Endothelial cell of hepatic sinusoid (primary cell): ENCODE measurements around the gene SHB.

Experiments
- in situ Hi-C: cut with HindIII; loops from 2 replicates; pipeline ENCODE4 v1.10.0; 2017; ENCODE audit warnings: low sequenced_read_pairs

Gene SHB

GRCh38 chr9:37942621-37943344, 126.2 kb downstream of the SHB start:
- in situ Hi-C loops, result no loop called here

GRCh38 chr9:37941253-37941652, 127.8 kb downstream of the SHB start:
- in situ Hi-C loops, result no loop called here

DNA sequence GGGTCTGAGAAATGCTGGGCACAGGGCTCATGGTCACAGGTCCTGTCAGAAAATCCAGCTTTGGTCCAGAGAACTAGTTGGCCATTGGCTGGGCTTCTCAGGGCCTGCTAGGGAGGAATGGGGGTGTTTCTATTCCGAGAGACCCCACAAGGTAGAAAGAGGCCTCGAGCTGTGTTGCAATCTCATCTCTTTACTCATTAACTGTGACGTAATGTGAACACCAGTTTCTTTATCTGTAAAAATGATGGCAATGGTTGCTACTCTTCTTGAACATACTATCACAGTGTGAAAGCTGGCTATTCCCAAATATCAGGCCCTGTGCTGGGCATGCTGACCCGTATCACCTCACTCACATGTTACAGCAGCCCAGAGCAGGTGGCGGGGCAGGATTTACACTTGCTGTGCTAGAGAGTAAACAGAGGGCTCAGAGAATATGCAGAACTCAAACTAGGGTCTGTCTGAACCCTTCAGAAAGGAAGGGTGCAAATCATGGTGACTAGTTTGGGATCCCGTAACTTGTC, 129.4 kb downstream of the SHB start:
- in situ Hi-C loops, result no loop called here

DNA sequence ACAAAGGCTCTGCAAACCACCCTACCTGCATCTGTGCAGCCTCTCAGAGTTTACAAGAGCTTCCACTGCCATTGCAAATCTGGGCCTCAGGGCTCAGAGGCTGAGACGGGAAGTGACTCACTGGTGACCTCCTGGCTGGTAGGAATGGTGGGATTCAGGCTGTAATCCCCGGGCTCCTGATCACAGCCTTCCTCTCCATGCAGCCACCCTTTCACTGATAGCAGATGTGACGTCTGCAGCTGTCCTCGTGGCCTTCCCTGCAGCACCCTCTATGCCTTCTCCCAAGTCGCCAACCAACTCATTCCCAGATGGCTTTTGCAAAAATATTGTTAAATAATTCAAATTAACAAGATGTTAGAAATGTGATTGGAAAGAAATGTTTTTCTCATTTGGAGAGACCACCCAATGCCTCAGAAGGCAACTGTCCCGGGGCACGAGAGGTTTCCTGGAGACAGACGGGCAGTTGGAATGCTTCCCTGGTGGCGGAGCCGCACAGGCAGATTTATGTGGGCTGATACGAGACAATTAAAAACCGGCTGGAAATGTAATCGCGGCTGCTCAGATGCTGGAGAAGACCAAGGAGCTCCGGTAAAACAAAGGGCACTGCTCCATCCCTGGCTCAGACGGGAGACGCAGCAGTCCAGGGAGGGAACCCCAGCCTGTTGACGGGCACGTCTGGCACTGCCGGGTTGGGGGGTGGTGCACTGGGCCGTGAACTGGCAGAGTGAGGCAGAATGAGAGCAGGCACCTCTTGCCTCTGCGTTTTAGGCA, 130.7 kb downstream of the SHB start:
- in situ Hi-C loops, result no loop called here

DNA sequence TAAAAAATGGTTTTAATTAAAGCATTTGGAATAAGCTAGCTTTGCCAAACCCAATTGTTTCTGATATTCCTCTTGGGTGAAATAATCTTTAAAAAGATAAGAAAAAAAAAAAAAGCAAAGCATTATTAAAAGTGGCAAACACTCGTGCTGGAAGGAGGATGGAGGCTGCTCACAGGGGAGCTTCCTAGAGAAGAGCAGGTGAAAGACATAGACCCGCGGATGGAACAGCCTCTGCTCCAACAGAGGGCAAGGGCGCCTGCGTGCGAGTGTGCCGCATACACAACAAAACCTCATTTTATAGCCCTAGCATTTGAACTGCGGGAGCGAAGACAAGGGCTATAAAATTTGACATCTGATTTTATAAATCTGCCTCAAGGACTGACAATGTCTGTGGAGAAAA, 131.7 kb downstream of the SHB start:
- in situ Hi-C loops, result no loop called here

DNA sequence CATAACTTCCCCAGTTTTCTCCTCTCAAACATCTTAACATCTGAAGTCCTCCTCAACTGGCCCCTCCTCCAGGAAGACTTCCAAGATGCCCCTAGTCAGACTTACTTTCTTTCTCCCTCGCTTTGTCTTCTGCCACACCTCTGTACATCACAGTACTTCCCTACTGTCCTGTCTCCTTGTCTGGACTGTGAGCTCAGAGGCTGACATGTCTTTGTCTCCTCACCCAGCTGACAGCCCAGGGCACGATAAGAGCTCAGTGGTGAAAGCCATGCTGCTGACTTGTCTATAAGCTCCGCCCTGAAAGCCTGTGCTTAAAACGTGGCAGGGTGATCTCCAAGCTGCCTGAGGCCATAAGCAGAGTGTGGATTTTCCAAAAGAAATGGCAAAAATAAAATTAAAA, 132.1 kb downstream of the SHB start:
- in situ Hi-C loops, result no loop called here

DNA sequence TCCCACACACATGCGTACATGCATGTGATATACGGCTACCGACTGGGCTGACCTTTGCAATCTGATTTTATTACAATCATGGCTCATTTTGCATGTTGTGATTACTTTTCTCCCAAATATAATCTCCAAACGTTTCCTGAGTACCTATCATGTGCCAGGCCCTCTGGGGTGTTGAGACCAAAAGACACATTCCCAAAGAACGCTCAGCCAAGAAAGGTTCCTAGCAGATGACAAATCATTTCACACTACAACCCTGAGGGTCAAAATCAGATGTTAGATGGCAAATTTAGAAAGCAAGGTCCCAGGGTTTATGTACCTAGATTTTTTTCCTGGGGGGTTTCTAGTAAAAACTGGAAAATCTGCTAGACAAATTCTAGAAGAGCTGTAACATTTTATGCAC, 132.7 kb downstream of the SHB start:
- in situ Hi-C loops, result no loop called here

DNA sequence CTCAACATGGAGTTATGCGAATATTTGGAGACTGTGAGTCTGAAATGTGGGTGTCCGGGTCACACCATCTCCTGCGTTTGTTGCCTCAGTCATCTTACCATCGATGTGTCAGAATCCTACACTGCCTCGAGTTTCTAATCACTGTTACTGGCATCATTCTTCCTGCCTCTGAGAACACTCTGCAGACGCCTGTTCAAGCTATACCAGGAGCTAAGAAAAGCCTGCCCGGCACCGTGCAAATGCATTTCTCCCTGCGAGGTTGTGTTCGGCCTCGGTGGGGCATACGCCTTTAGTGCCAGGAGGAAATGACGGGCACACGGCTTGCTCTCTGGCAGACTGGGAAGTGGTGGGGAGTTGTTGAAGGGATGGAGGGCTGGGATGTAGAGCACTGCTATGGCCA, 133.9 kb downstream of the SHB start:
- in situ Hi-C loops, result no loop called here

GRCh38 chr9:37931592-37931991, 137.4 kb downstream of the SHB start:
- in situ Hi-C loops, result no loop called here

DNA sequence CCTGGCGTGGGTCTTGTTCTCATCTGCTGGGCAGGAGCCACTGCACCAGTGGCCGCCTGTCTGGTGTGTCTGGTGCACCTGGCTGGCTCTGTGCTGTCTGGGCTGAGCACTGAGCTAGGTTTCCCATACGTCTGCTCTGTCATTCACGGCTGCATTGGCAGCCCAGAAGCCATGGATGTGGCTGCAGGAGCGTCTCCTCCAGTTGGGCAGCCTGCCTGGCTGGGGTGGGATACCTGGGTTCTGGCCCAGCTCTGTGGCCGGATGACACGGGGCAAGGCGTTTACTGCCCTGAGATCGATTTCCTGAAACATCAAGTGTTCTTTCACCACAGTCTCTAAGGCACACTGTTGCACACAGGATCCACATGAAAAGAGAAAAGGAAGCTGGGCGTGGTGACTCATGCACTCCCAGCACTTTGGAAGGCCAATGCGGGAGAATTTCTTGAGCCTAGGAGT, 139.6 kb downstream of the SHB start:
- in situ Hi-C loops, result no loop called here

GRCh38 chr9:37928552-37929430, 140.2 kb downstream of the SHB start:
- in situ Hi-C loops, result no loop called here

GRCh38 chr9:37927601-37928551, 141.2 kb downstream of the SHB start:
- in situ Hi-C loops, result no loop called here

- in situ Hi-C loops, result no loop called here
Measured at GRCh38 chr9:37927132-37927531, 141.9 kb downstream of the SHB start.

- in situ Hi-C loops, result no loop called here
Measured at GRCh38 chr9:37926737-37927118, 142.3 kb downstream of the SHB start.

- in situ Hi-C loops, result no loop called here
Measured at GRCh38 chr9:37925786-37926736, 143.0 kb downstream of the SHB start.

- in situ Hi-C loops, result no loop called here
Measured at GRCh38 chr9:37925006-37925405, 144.0 kb downstream of the SHB start.

GRCh38 chr9:37924538-37924937, 144.5 kb downstream of the SHB start:
- in situ Hi-C loops, result loop anchor here (25.0 kb wide), 1 partner anchor 138 kb away; the partner anchor contains the start of gene SHB

- in situ Hi-C loops, result loop anchor here (25.0 kb wide), 1 partner anchor 138 kb away; the partner anchor contains the start of gene SHB
Measured at GRCh38 chr9:37923796-37924427, 145.1 kb downstream of the SHB start.
